OCI-LY7 (cell line): ENCODE measurements around the gene RNF26. TPM values are rescaled to one million over a fixed set of nuclear protein-coding genes. Genes with fewer than 3 reads are reported as not detected.

Experiments
- BruUV-seq: library from RNA; stranded (reverse); fragments of 400-500 nt; replicated peaks from 2 replicates; lab custom pipeline; 2021; lab: Mats Ljungman, UMichigan
- CTCF ChIA-PET: fragments of 300-600 bp; sonication (Branson Sonifier 250); formaldehyde crosslinking; loops from one replicate; lab custom pipeline; 2022; ENCODE audit warnings: antibody characterized with exemption; ENCODE audit not compliant: unreplicated experiment; lab: Charles Lee
- POLR2A ChIA-PET: fragments of 300-600 bp; sonication (Branson Sonifier 250); formaldehyde crosslinking; loops from one replicate; lab custom pipeline; 2022; ENCODE audit warnings: antibody characterized with exemption; lab: Charles Lee
- DNase-seq: peaks from one replicate; pipeline ENCODE4 v3.0.0-alpha.2; 2015; ENCODE audit warnings: low spot score
- H2AFZ ChIP-seq: fragments of 200-600 bp; sonication (generic), shearing (Covaris generic); 2 replicates; pipeline ENCODE4 v1.6.1; 2014; ENCODE audit warnings: mild to moderate bottlenecking, antibody characterized with exemption, low read length, moderate library complexity
- H3K27ac ChIP-seq: fragments of 200-600 bp; sonication (generic); 2 replicates; pipeline ENCODE4 v1.5.1; 2014; ENCODE audit warnings: mixed run types, low read depth, mild to moderate bottlenecking, moderate library complexity, low read length, inconsistent platforms; ENCODE audit not compliant: poor library complexity, severe bottlenecking
- H3K36me3 ChIP-seq: fragments of 200-600 bp; sonication (generic); 2 replicates; pipeline ENCODE4 v1.6.1; 2014; ENCODE audit warnings: mild to moderate bottlenecking, antibody characterized with exemption, low read length, moderate library complexity, mixed read lengths; ENCODE audit not compliant: insufficient read depth
- H3K4me1 ChIP-seq: fragments of 200-600 bp; sonication (generic); 2 replicates; pipeline ENCODE4 v1.5.1; 2014; ENCODE audit warnings: mild to moderate bottlenecking, low read length; ENCODE audit not compliant: insufficient read depth, poor library complexity, severe bottlenecking
- H3K4me2 ChIP-seq: fragments of 200-600 bp; sonication (generic); 2 replicates; pipeline ENCODE4 v1.6.1; 2014; ENCODE audit warnings: mild to moderate bottlenecking, low read length
- H3K4me3 ChIP-seq: fragments of 200-600 bp; sonication (generic); 2 replicates; pipeline ENCODE4 v1.5.1; 2014; ENCODE audit warnings: mild to moderate bottlenecking, low read depth, low read length; ENCODE audit not compliant: poor library complexity, severe bottlenecking
- H3K79me2 ChIP-seq: fragments of 200-600 bp; sonication (generic); 2 replicates; pipeline ENCODE4 v1.6.1; 2016; ENCODE audit warnings: low read depth, mild to moderate bottlenecking, low read length, moderate library complexity, mixed read lengths; ENCODE audit not compliant: insufficient read depth
- H3K9me2 ChIP-seq: fragments of 200-600 bp; sonication (generic); 2 replicates; pipeline ENCODE4 v1.6.1; 2016; ENCODE audit warnings: mild to moderate bottlenecking, low read length, mixed read lengths; ENCODE audit not compliant: insufficient read depth
- H3K9me3 ChIP-seq: fragments of 200-600 bp; sonication (generic); 2 replicates; pipeline ENCODE4 v1.6.1; 2014; ENCODE audit warnings: mild to moderate bottlenecking, mixed run types, low read length, mixed read lengths
- H4K20me1 ChIP-seq: fragments of 200-600 bp; sonication (generic); 2 replicates; pipeline ENCODE4 v1.6.1; 2014; ENCODE audit warnings: mild to moderate bottlenecking, antibody characterized with exemption, low read length, moderate library complexity, mixed read lengths; ENCODE audit not compliant: insufficient read depth
- EZH2phosphoT487 ChIP-seq: fragments of 200-600 bp; sonication (generic); IDR thresholded peaks from 2 replicates; pipeline ENCODE4 v1.6.1; 2018; ENCODE audit warnings: low read depth, borderline replicate concordance, mild to moderate bottlenecking, mixed run types, antibody characterized with exemption, low read length, moderate library complexity, mixed read lengths
- intact Hi-C: fragments of 100-400 bp; cut with micrococcal nuclease; formaldehyde crosslinking; loops from one replicate; pipeline ENCODE4 v1.10.0; 2022; ENCODE audit not compliant: unreplicated experiment
- total RNA-seq, 2 experiments: library from RNA; depleted of rRNA in 1 of 2; stranded (reverse); fragments of >200 nt in 1 of 2; shearing (Covaris generic) in 1 of 2; gene quantifications; 2 replicates each; pipeline ENCODE4 v1.2.3, GENCODE V29; 2014 to 2022
- TF ChIP-seq, protein P1 (sequence below): fragments of 200-600 bp; sonication (generic); conservative IDR thresholded peaks from 2 replicates; pipeline ENCODE4 v1.5.1; 2014; ENCODE audit warnings: mild to moderate bottlenecking, antibody characterized with exemption, low read length, moderate library complexity, mixed read lengths

Gene RNF26
- total RNA-seq, 2 experiments from 2014 or later, result 13.9 to 52.5 TPM

DNA sequence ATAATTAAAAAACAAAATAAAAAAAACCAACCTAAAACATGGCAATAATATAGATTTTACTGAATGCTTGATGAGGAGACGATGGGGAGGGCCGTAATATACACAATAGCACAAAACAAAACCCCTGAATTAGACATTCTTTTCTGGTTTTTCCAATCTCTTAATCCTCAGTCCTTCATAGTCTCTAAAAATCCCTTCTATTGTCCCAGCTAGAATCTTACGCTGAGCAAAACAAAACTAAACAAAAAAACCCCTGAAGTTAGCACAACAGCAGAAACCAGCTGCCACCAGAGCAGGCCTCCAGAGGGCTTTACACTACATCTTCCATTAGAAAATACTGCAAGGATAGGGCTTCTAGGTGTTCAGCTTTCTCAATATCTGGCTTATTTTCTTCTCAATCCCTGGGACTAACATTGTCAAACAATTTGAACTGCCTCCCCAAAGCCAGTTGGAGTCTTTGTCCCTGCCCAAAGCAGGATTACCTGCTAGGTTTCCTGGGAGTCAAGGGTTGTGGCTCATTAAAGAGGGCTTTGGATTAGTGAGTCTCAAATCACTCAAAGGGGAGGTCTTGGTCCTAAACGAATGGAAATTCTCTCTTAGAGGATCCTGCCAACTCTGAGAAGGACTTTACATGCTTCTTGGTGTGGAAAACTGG, 2.1 kb upstream of the RNF26 start:
- BruUV-seq, result no TSS peak
- TF ChIP-seq, protein P1, sequence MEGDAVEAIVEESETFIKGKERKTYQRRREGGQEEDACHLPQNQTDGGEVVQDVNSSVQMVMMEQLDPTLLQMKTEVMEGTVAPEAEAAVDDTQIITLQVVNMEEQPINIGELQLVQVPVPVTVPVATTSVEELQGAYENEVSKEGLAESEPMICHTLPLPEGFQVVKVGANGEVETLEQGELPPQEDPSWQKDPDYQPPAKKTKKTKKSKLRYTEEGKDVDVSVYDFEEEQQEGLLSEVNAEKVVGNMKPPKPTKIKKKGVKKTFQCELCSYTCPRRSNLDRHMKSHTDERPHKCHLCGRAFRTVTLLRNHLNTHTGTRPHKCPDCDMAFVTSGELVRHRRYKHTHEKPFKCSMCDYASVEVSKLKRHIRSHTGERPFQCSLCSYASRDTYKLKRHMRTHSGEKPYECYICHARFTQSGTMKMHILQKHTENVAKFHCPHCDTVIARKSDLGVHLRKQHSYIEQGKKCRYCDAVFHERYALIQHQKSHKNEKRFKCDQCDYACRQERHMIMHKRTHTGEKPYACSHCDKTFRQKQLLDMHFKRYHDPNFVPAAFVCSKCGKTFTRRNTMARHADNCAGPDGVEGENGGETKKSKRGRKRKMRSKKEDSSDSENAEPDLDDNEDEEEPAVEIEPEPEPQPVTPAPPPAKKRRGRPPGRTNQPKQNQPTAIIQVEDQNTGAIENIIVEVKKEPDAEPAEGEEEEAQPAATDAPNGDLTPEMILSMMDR, result no peak
- TF ChIP-seq EZH2phosphoT487, result no peak
- DNase-seq, result no peak
- Histone ChIP-seq H3K36me3 (peaks cover 6% of the 10 kb centered on the region; the same call in 1 of the 2 replicates), H3K4me2 (no peak overlapping the region), H2AFZ (peak overlapping the region; percentile 36), H3K27ac (no peak overlapping the region), H3K4me3 (no peak overlapping the region), H3K79me2 (peaks cover 10% of the 10 kb centered on the region; the same call in 1 of the 2 replicates), H4K20me1 (no peaks in the 10 kb centered on the region), H3K9me3 (no peaks in the 10 kb centered on the region), H3K4me1 (peaks cover 21% of the 10 kb centered on the region), H3K9me2 (no peaks in the 10 kb centered on the region)
- ChIA-PET CTCF (no interaction called here), POLR2A (no interaction called here)
- intact Hi-C loops, result no loop called here

DNA sequence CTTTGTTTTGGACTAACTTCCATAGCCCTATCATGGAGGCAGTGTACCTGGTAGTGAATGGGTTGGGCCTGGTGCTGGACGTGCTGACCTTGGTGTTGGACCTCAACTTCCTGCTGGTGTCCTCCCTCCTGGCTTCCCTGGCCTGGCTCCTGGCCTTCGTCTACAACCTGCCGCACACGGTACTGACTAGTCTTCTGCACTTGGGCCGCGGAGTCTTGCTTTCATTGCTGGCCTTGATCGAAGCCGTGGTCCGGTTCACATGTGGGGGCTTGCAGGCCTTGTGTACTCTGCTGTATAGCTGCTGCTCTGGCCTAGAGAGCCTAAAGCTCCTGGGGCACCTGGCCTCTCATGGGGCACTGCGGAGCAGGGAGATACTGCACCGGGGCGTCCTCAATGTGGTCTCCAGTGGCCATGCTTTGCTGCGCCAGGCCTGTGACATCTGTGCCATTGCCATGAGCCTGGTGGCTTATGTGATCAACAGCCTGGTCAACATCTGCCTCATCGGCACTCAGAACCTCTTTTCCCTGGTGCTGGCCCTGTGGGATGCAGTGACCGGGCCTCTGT, 846 bp downstream of the RNF26 start:
- POLR2A ChIA-PET, result interaction anchor here (0.8 to 1.8 kb wide), 4 partner anchors 10 to 29 kb away, joined by 3 to 4 read pairs (median 3); no protein-coding TSS in a partner anchor
- no peak for TF ChIP-seq EZH2phosphoT487
- TF ChIP-seq, protein P1, result no peak
- no peaks in the 10 kb centered on the region for H4K20me1 ChIP-seq
- no peaks in the 10 kb centered on the region for H3K9me3 ChIP-seq
- peaks cover 40% of the 10 kb centered on the region for H3K4me1 ChIP-seq
- H3K4me3 ChIP-seq, result peak overlapping the region; percentile 81
- CTCF ChIA-PET, result interaction anchor here (1.0 kb wide), 1 partner anchor 12 kb away, joined by 4 read pairs; no protein-coding TSS in a partner anchor
- H2AFZ ChIP-seq, result no peak overlapping the region
- H3K27ac ChIP-seq, result peak overlapping the region; percentile 46
- BruUV-seq, result no TSS peak
- H3K9me2 ChIP-seq, result no peaks in the 10 kb centered on the region
- peaks cover 6% of the 10 kb centered on the region; the same call in 1 of the 2 replicates for H3K36me3 ChIP-seq
- no peak for DNase-seq
- intact Hi-C loops, result loop anchor here (5.0 kb wide), 1 partner anchor 137 kb away; no protein-coding TSS in a partner anchor
- peak overlapping the region; percentile 91 for H3K4me2 ChIP-seq
- peaks cover 10% of the 10 kb centered on the region; the same call in 1 of the 2 replicates for H3K79me2 ChIP-seq
